HepG2 (cell line): ENCODE measurements around the gene NR4A2. TPM values are rescaled to one million over a fixed set of nuclear protein-coding genes. Genes with fewer than 3 reads are reported as not detected.

ENCODE experiments used
- AGO2 ChIP-seq: fragments of 200-400 bp; formaldehyde crosslinking; optimal IDR thresholded peaks from 2 replicates; pipeline ENCODE3; 2017; ENCODE audit warnings: mild to moderate bottlenecking, low read depth, low read length, moderate library complexity
- BATF2 ChIP-seq: sonication (generic); formaldehyde crosslinking; IDR thresholded peaks from 2 replicates; pipeline ENCODE4 v1.8.0; 2022; ENCODE audit warnings: mild to moderate bottlenecking, missing genetic modification reagents, moderate library complexity
- BCL6 ChIP-seq: IDR thresholded peaks from 2 replicates; pipeline ENCODE4 v1.6.1; 2016; ENCODE audit warnings: missing genetic modification reagents, missing compliant biosample characterization
- BORCS8-MEF2B ChIP-seq: sonication (generic); formaldehyde crosslinking; IDR thresholded peaks from 2 replicates; pipeline ENCODE4 v1.8.0; 2022; ENCODE audit warnings: mild to moderate bottlenecking, missing genetic modification reagents
- CBFB ChIP-seq: sonication (generic); formaldehyde crosslinking; IDR thresholded peaks from 2 replicates; pipeline ENCODE4 v1.4.0; 2020; ENCODE audit warnings: missing genetic modification reagents
- GATAD1 ChIP-seq: IDR thresholded peaks from 2 replicates; pipeline ENCODE4 v1.6.1; 2016; ENCODE audit warnings: missing genetic modification reagents, missing compliant biosample characterization
- HMG20B ChIP-seq: conservative IDR thresholded peaks from 2 replicates; pipeline ENCODE4 v1.6.1; 2016; ENCODE audit warnings: missing genetic modification reagents, missing compliant biosample characterization
- KLF15 ChIP-seq: sonication (generic); formaldehyde crosslinking; IDR thresholded peaks from 2 replicates; pipeline ENCODE4 v1.8.1; 2023; ENCODE audit warnings: borderline replicate concordance, mild to moderate bottlenecking, inconsistent platforms, missing genetic modification reagents, mixed read lengths
- REXO4 ChIP-seq: sonication (generic); formaldehyde crosslinking; IDR thresholded peaks from 2 replicates; pipeline ENCODE4 v1.8.0; 2022; ENCODE audit warnings: missing genetic modification reagents, mild to moderate bottlenecking, borderline replicate concordance
- RFX1 ChIP-seq: fragments of 450-650 bp; IDR thresholded peaks from 2 replicates; pipeline ENCODE4 v1.6.1; 2017
- RXRA ChIP-seq: sonication (generic); formaldehyde crosslinking; IDR thresholded peaks from 2 replicates; pipeline ENCODE4 v1.5.1; 2020; ENCODE audit warnings: missing genetic modification reagents
- SKI ChIP-seq: fragments of 450-650 bp; IDR thresholded peaks from one replicate; pipeline ENCODE4 v1.6.1; 2018; ENCODE audit warnings: mild to moderate bottlenecking; ENCODE audit not compliant: partially characterized antibody
- SMC3 ChIP-seq: IDR thresholded peaks from 2 replicates; pipeline ENCODE4 v1.6.1; 2011; ENCODE audit warnings: low read length, improper control_type of control experiment
- TARDBP ChIP-seq: sonication (generic); formaldehyde crosslinking; IDR thresholded peaks from 2 replicates; pipeline ENCODE4 v1.8.0; 2022; ENCODE audit warnings: mild to moderate bottlenecking, missing genetic modification reagents
- ZBTB40 ChIP-seq, 2 experiments: fragments of 450-650 bp in 1 of 2; sonication (generic) in 1 of 2; formaldehyde crosslinking in 1 of 2; IDR thresholded peaks; 2 replicates each; pipeline versions ENCODE4 v1.6.1 to v1.8.0; 2016 to 2022; ENCODE audit warnings: antibody characterized with exemption in 1 of 2, mild to moderate bottlenecking in 1 of 2, missing genetic modification reagents in 1 of 2
- ZHX1 ChIP-seq: sonication (generic); formaldehyde crosslinking; IDR thresholded peaks from 2 replicates; pipeline ENCODE4 v1.8.1; 2022; ENCODE audit warnings: low read depth, mild to moderate bottlenecking, missing genetic modification reagents
- ZNF510 ChIP-seq: sonication (generic); formaldehyde crosslinking; IDR thresholded peaks from 2 replicates; pipeline ENCODE4 v1.4.0; 2020; ENCODE audit warnings: low read depth, mild to moderate bottlenecking, missing genetic modification reagents
- ZNF598 ChIP-seq: sonication (generic); formaldehyde crosslinking; IDR thresholded peaks from 2 replicates; pipeline ENCODE4 v1.5.1; 2020; ENCODE audit warnings: mild to moderate bottlenecking, missing genetic modification reagents, borderline replicate concordance
- polyA plus RNA-seq, 8 experiments: library from polyadenylated mRNA; depleted of rRNA in 3 of 8; stranded (reverse) in 7 of 8; unstranded in 1 of 8; fragments of >200 nt; fragmentation: Illumina TruSeq in 4 of 8; extraction: Trizol in 4 of 8; gene quantifications; 2 replicates each; pipeline versions ENCODE4 v1.2.1 to v1.2.3, GENCODE V29; 2011 to 2016; ENCODE audit warnings: low read depth in 4 of 8, missing spikeins in 1 of 8, mixed read lengths in 1 of 8; ENCODE audit not compliant: insufficient read depth in 1 of 8
- total RNA-seq, 5 experiments: library from RNA; depleted of rRNA; stranded (reverse); fragments of >200 nt; fragmentation: Illumina TruSeq; extraction: Trizol; gene quantifications; 2 replicates each; pipeline ENCODE4 v1.2.3, GENCODE V29; 2016; ENCODE audit warnings: low read depth in 1 of 5

The NR4A2 gene
- total and polyA plus RNA-seq, 2 of the 13 experiments (the other 11 are each of a cell fraction or from before 2014, with no cell fraction given), result not detected

GRCh38 chr2:156332534-156333273, at the start of gene NR4A2 (continued):
- TF ChIP-seq TARDBP (CRISPR knock-in tag) (no peak), ZHX1 (CRISPR knock-in tag) (no peak), BCL6 (0 out of 2 replicates have a peak, but pooled peaks have one; percentile 14), BORCS8-MEF2B (CRISPR knock-in tag) (no peak), SMC3 (no peak), AGO2 (no peak), KLF15 (no peak), ZNF598 (CRISPR knock-in tag) (0 out of 2 replicates have a peak, but pooled peaks have one; percentile 64), BATF2 (CRISPR knock-in tag) (no peak), ZNF510 (no peak), CBFB (no peak), SKI (no peak), ZBTB40 (IDR thresholded peaks at IDR 0.05) (no peak), ZBTB40 (CRISPR knock-in tag; IDR thresholded peaks at IDR 0.05) (peak; percentile 35; the same call in 1 of the 2 replicates), RFX1 (no peak), GATAD1 (CRISPR knock-in tag) (no peak), RXRA (no peak), REXO4 (CRISPR knock-in tag) (0 out of 2 replicates have a peak, but pooled peaks have one; percentile 29), HMG20B (CRISPR knock-in tag) (no peak)
